Vagina (tissue), 2 donors: ENCODE data around the gene STK11. TPM values are rescaled to one million over a fixed set of nuclear protein-coding genes. Genes with fewer than 3 reads are reported as not detected.

Experiments used
- DNase-seq, 2 donors: peaks; one replicate each; pipeline ENCODE4 v3.0.0-alpha.2; 2017; ENCODE audit errors: extremely low spot score in 2 of 2
- H3K27ac ChIP-seq: fragments of 200-600 bp; sonication (generic); one replicate; pipeline ENCODE4 v1.5.1; 2019
- H3K27me3 ChIP-seq: fragments of 200-600 bp; sonication (generic); one replicate; pipeline ENCODE4 v1.5.1; 2019
- H3K36me3 ChIP-seq, 2 donors: fragments of 200-600 bp; sonication (generic); one replicate each; pipeline ENCODE4 v1.5.1; 2017 to 2019
- H3K4me1 ChIP-seq: fragments of 200-600 bp; sonication (generic); one replicate; pipeline ENCODE4 v1.5.1; 2019
- H3K4me3 ChIP-seq, 2 donors: fragments of 200-600 bp; sonication (generic); 1 replicate in 1 of 2; 2 replicates in 1 of 2; pipeline ENCODE4 v1.5.1; 2016 to 2019
- H3K9me3 ChIP-seq: fragments of 200-600 bp; sonication (generic); one replicate; pipeline ENCODE4 v1.5.1; 2019
- CTCF ChIP-seq, 3 experiments: fragments of 450-650 bp in 2 of 3; fragments of 200-600 bp in 1 of 3; sonication (generic) in 1 of 3; IDR thresholded peaks; one replicate each; pipeline ENCODE4 v1.5.1; 2017 to 2019; ENCODE audit warnings: antibody characterized with exemption in 3 of 3, mild to moderate bottlenecking in 2 of 3, moderate library complexity in 2 of 3
- POLR2A ChIP-seq, 2 donors: fragments of 450-650 bp; IDR thresholded peaks; one replicate each; pipeline ENCODE4 v1.6.1; 2017; ENCODE audit warnings: antibody characterized with exemption in 2 of 2, mild to moderate bottlenecking in 2 of 2, moderate library complexity in 2 of 2
- POLR2AphosphoS5 ChIP-seq, 2 donors: sonication (generic); formaldehyde crosslinking; IDR thresholded peaks; one replicate each; pipeline ENCODE4 v1.9.0; 2017; ENCODE audit warnings: antibody characterized with exemption in 2 of 2, mild to moderate bottlenecking in 2 of 2, low read depth in 1 of 2; ENCODE audit not compliant: insufficient read depth in 1 of 2
- intact Hi-C: fragments of 100-400 bp; cut with DNase I; formaldehyde crosslinking; loops from one replicate; pipeline ENCODE4 v1.15.1; 2023
- total RNA-seq: library from RNA; depleted of rRNA; stranded (reverse); fragments of >200 nt; gene quantifications from one replicate; pipeline ENCODE4 v1.2.3, GENCODE V29; 2016

Gene STK11
- total RNA-seq, 1 donor from 2014 or later = 54.5 TPM

GRCh38 chr19:1261798-1262622, 56.4 kb downstream of the STK11 start:
- Histone ChIP-seq H3K36me3 (peaks cover 0 to 14% of the 10 kb centered on the region in 2 donors), H3K27me3 (no peaks in the 10 kb centered on the region), H3K27ac (peak overlapping the region; percentile 97), H3K4me3 (peak overlapping the region; percentile 72 to 79), H3K9me3 (no peaks in the 10 kb centered on the region), H3K4me1 (peaks cover 86% of the 10 kb centered on the region)
- DNase-seq = no peak
- intact Hi-C loops = loop anchor here (1.0 kb wide), 1 partner anchor 10 kb away; no protein-coding TSS in a partner anchor
- no peak for TF ChIP-seq POLR2A (IDR thresholded peaks at IDR 0.05)
- TF ChIP-seq CTCF (IDR thresholded peaks at IDR 0.05) = no peak
- no peak for TF ChIP-seq POLR2AphosphoS5 (IDR thresholded peaks at IDR 0.05; ENCODE audit: insufficient read depth in 1 of 2, low read depth in 1 of 2)

DNA sequence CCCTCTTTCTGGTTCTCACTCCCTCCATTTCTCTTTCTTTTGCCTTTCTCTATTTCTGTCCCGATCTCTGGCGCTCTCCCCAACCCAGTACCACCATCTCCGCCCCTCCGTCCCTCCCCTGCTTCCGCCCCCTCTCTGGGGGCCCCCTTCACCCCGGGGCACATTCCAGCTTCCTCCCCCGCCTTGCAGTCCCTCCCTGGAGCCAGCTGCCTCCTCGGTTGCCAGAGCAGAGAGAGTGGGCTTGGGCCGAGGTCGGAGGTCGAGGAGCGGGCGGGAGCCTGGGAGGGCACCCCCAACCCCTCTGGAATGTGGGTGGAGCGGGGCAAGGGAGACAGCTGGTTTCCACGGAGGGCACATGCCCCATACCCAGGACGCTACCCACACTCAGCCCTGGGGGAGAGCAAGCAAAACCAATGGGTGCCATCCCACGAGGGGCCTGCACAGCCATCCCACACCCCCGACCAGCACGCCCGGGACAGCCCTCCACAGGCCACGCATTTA, 57.1 kb downstream of the STK11 start:
- Histone ChIP-seq H3K4me1 (peaks cover 86% of the 10 kb centered on the region), H3K4me3 (no peak overlapping the region), H3K36me3 (peaks cover 0 to 7% of the 10 kb centered on the region in 2 donors), H3K27ac (peak overlapping the region; percentile 97), H3K27me3 (no peaks in the 10 kb centered on the region), H3K9me3 (no peaks in the 10 kb centered on the region)
- DNase-seq = no peak
- TF ChIP-seq POLR2AphosphoS5 (IDR thresholded peaks at IDR 0.05; ENCODE audit: insufficient read depth in 1 of 2, low read depth in 1 of 2) = no peak
- no peak for TF ChIP-seq POLR2A (IDR thresholded peaks at IDR 0.05)
- TF ChIP-seq CTCF (IDR thresholded peaks at IDR 0.05) = no peak
- intact Hi-C loops = no loop called here

DNA sequence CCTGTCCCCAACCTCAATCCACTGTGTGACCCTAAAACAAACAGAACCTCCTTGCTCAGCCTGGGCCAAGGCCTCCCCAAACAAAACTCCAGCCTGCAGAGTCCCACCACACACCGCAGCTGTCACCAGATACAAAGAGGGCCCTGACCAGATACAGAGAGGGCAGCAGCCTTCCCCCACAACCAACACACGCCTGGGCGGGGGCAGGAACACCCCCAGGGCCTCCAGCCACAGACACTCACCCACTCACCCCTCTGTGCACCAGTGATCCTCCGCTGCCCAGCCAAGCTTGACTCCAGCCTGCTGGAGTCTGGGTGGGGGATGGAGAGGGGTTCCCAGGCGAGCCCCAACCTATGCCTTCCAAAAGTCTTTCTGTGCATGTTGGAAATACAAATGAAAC, 57.6 kb downstream of the STK11 start:
- peaks cover 0 to 2% of the 10 kb centered on the region in 2 donors for H3K36me3 ChIP-seq
- H3K4me1 ChIP-seq = peaks cover 86% of the 10 kb centered on the region
- H3K4me3 ChIP-seq = no peak overlapping the region
- H3K9me3 ChIP-seq = no peaks in the 10 kb centered on the region
- intact Hi-C loops = no loop called here
- no peaks in the 10 kb centered on the region for H3K27me3 ChIP-seq
- no peak for TF ChIP-seq POLR2A (IDR thresholded peaks at IDR 0.05)
- TF ChIP-seq CTCF (IDR thresholded peaks at IDR 0.05) = no peak
- no peak for TF ChIP-seq POLR2AphosphoS5 (IDR thresholded peaks at IDR 0.05; ENCODE audit: insufficient read depth in 1 of 2, low read depth in 1 of 2)
- DNase-seq = no peak
- peak overlapping the region; percentile 97 for H3K27ac ChIP-seq

DNA sequence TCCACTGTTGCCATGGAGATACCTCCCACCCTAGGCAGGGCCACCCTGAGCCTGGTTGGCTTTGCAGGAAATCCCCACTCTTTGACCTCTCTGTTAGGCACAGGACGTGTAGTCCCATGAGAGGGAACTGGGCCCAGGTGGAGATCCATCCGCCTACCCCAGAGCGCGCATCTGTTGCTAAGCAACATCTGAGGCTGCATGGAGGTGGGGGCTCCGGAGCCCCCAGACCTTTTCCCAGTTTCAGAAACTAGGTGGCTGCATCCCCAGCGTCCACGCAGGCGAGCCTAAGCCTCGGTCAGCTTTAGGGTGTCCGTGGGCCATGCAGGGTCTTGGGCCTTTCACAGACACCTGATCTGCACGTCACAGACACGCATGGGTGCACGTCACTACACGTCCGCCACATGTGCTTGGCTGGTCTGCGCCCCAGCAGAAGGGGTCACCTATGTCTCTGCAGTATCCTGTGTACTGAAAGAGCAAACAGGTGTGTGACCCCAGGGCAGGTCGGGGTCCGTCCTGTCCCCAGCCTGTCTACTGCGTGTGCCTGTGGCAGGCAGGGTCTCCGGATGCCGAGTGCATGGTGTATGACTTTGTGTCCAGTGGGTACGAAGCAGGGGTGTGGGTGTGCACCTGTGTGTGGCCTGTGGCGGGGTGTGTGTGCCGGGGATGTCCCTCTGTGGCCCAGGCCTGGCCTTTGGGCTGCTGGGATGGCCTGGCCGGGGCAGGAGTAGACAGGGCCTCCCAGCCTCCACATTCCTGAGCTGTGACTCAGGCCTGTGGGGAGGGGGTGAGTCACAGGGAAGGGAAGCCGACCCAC, 59.4 kb downstream of the STK11 start:
- DNase-seq = peak in 1 of 2 donors; percentile 95
- Histone ChIP-seq H3K36me3 (no peaks in the 10 kb centered on the region), H3K27ac (peak overlapping the region; percentile 99), H3K27me3 (no peaks in the 10 kb centered on the region), H3K4me3 (no peak overlapping the region), H3K4me1 (peaks cover 77% of the 10 kb centered on the region), H3K9me3 (no peaks in the 10 kb centered on the region)
- intact Hi-C loops = no loop called here
- TF ChIP-seq POLR2A (IDR thresholded peaks at IDR 0.05) = no peak
- TF ChIP-seq POLR2AphosphoS5 (IDR thresholded peaks at IDR 0.05; ENCODE audit: insufficient read depth in 1 of 2, low read depth in 1 of 2) = peak in 1 of 2 donors; percentile 19
- no peak for TF ChIP-seq CTCF (IDR thresholded peaks at IDR 0.05)
